H1 (cell line): ENCODE measurements around the gene AEBP1. TPM values are rescaled to one million over a fixed set of nuclear protein-coding genes. Genes with fewer than 3 reads are reported as not detected.

Experiments used
- BACH1 ChIP-seq: IDR thresholded peaks from 2 replicates; pipeline ENCODE4 v1.6.1; 2012; ENCODE audit warnings: low read length, improper control_type of control experiment
- CBX5 ChIP-seq: fragments of 300-800, 300-1000 bp; sonication (generic); IDR thresholded peaks from 2 replicates; pipeline ENCODE4 v1.7.1; 2016; ENCODE audit warnings: antibody characterized with exemption, low read length, low read depth
- CBX8 ChIP-seq: fragments of 300-800, 300-1000 bp; sonication (generic); IDR thresholded peaks from 2 replicates; pipeline ENCODE4 v1.7.1; 2016; ENCODE audit warnings: low read depth, low read length, borderline replicate concordance
- CEBPB ChIP-seq: IDR thresholded peaks from 2 replicates; pipeline ENCODE4 v1.6.1; 2012; ENCODE audit warnings: low read depth, low read length
- JUND ChIP-seq: IDR thresholded peaks from 2 replicates; pipeline ENCODE4 v1.6.1; 2011; ENCODE audit warnings: mild to moderate bottlenecking, improper control_type of control experiment, low read length
- SIX5 ChIP-seq: IDR thresholded peaks from 2 replicates; pipeline ENCODE4 v1.6.1; 2011; ENCODE audit warnings: mild to moderate bottlenecking, low read depth, low read length
- ZNF274 ChIP-seq: IDR thresholded peaks from 2 replicates; pipeline ENCODE4 v1.7.0; 2012; ENCODE audit warnings: low read length, borderline replicate concordance; ENCODE audit errors: extremely low read depth
- polyA plus RNA-seq, 7 experiments: library from polyadenylated mRNA; depleted of rRNA in 3 of 7; stranded (reverse) in 5 of 7; unstranded in 2 of 7; fragments of >200 nt in 5 of 7; fragments of 200-250 nt in 2 of 7; gene quantifications; 1 replicate in 5 of 7; 2 replicates in 1 of 7; 4 replicates in 1 of 7; pipeline versions ENCODE4 v1.2.1 to v1.2.3, GENCODE V29; 2011 to 2013; ENCODE audit warnings: missing spikeins in 2 of 7, mixed read lengths in 2 of 7
- total RNA-seq: library from RNA; stranded (reverse); fragmentation: NEBNext Ultra II Directional; extraction: Animal tissue kit (Norgen Biotek cat#: 25700); gene quantifications from 2 replicates; pipeline ENCODE4 v1.2.1, GENCODE V29; 2021
- TF ChIP-seq, protein P1 (sequence below): IDR thresholded peaks from 2 replicates; pipeline ENCODE4 v1.6.1; 2011; ENCODE audit warnings: low read length, improper control_type of control experiment
- TF ChIP-seq, protein P2 (sequence below): IDR thresholded peaks from 2 replicates; pipeline ENCODE4 v1.6.1; 2012; ENCODE audit warnings: low read length, inconsistent platforms
- TF ChIP-seq, protein P3 (sequence below): IDR thresholded peaks from 2 replicates; pipeline ENCODE4 v1.6.1; 2012; ENCODE audit warnings: inconsistent platforms

Gene AEBP1
- total and polyA plus RNA-seq, 2 of the 8 experiments (the other 6 are each of a cell fraction or from before 2014, with no cell fraction given), result 10.4 to 41.2 TPM

DNA sequence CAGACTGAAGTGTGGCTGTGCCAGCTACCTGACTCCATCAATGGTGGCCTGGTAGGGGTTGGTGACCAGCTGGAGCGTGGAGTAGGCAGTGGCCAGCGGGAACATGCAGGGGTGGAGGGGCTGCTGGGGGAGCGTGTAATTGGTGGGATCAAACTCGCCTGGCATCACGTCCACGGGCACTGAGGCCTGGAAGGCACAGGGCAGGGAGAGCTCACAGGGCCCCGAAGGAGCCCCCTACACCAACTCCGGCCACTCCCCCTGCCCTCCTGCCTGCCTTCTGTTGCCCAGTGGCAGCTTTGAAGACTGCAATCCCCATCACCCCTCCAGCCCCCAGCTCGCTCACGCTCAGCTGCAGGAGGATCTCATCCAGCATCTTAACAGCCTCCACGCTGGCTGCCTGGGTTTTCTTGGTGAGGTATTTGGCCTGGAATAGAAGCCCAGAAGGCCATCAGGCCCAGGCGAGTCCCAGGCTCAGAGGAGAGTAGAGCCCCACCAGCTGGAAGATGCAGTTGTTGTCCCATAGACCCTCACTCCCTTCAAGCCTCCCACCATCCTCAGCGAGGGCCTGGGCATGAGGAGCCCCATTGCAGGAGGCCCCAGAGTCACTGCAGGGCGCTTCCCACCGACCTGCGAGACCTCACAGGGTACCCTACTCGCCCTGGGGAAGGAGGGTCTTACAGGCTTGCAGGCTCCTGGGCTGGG, 12.1 kb downstream of the AEBP1 start (continued):
- TF ChIP-seq, protein P1, sequence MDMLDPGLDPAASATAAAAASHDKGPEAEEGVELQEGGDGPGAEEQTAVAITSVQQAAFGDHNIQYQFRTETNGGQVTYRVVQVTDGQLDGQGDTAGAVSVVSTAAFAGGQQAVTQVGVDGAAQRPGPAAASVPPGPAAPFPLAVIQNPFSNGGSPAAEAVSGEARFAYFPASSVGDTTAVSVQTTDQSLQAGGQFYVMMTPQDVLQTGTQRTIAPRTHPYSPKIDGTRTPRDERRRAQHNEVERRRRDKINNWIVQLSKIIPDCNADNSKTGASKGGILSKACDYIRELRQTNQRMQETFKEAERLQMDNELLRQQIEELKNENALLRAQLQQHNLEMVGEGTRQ, result no peak
- TF ChIP-seq CEBPB, result no peak
- TF ChIP-seq SIX5, result no peak
- no peak for TF ChIP-seq JUND
- TF ChIP-seq, protein P2, sequence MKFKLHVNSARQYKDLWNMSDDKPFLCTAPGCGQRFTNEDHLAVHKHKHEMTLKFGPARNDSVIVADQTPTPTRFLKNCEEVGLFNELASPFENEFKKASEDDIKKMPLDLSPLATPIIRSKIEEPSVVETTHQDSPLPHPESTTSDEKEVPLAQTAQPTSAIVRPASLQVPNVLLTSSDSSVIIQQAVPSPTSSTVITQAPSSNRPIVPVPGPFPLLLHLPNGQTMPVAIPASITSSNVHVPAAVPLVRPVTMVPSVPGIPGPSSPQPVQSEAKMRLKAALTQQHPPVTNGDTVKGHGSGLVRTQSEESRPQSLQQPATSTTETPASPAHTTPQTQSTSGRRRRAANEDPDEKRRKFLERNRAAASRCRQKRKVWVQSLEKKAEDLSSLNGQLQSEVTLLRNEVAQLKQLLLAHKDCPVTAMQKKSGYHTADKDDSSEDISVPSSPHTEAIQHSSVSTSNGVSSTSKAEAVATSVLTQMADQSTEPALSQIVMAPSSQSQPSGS, result no peak
- no peak for TF ChIP-seq CBX5
- TF ChIP-seq BACH1, result no peak
- TF ChIP-seq ZNF274, result no peak
- TF ChIP-seq CBX8, result no peak
- TF ChIP-seq, protein P3, sequence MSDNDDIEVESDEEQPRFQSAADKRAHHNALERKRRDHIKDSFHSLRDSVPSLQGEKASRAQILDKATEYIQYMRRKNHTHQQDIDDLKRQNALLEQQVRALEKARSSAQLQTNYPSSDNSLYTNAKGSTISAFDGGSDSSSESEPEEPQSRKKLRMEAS, result no peak
